H1 (cell line): Measurements from ENCODE around the gene SMIM10. TPM values are rescaled to one million over a fixed set of nuclear protein-coding genes. Genes with fewer than 3 reads are reported as not detected.

ENCODE experiments used
- CHD7 ChIP-seq: fragments of 300-600 bp; sonication (generic); IDR thresholded peaks from 2 replicates; pipeline ENCODE4 v1.7.1; 2012; ENCODE audit warnings: low read length, moderate library complexity, mild to moderate bottlenecking, inconsistent platforms; ENCODE audit not compliant: insufficient replicate concordance
- NANOG ChIP-seq: IDR thresholded peaks from 2 replicates; pipeline ENCODE4 v1.6.1; 2011; ENCODE audit warnings: low read length, low read depth, mild to moderate bottlenecking, inconsistent platforms; ENCODE audit not compliant: insufficient read depth, poor library complexity, severe bottlenecking
- polyA plus RNA-seq, 7 experiments: library from polyadenylated mRNA; depleted of rRNA in 3 of 7; stranded (reverse) in 5 of 7; unstranded in 2 of 7; fragments of >200 nt in 5 of 7; fragments of 200-250 nt in 2 of 7; gene quantifications; 1 replicate in 5 of 7; 2 replicates in 1 of 7; 4 replicates in 1 of 7; pipeline versions ENCODE4 v1.2.1 to v1.2.3, GENCODE V29; 2011 to 2013; ENCODE audit warnings: missing spikeins in 2 of 7, mixed read lengths in 2 of 7
- total RNA-seq: library from RNA; stranded (reverse); fragmentation: NEBNext Ultra II Directional; extraction: Animal tissue kit (Norgen Biotek cat#: 25700); gene quantifications from 2 replicates; pipeline ENCODE4 v1.2.1, GENCODE V29; 2021

SMIM10 gene
- total and polyA plus RNA-seq, 2 of the 8 experiments (the other 6 are each of a cell fraction or from before 2014, with no cell fraction given): 2.3 to 2.8 TPM

- no peak for TF ChIP-seq CHD7
- no peak for TF ChIP-seq NANOG
Measured at GRCh38 chrX:134949271-134949670, 41.5 kb upstream of the SMIM10 start (continued).
